Adipocyte (in vitro differentiated cells): ENCODE data around the gene RPS10.
"Not testable (repeated sequence)": the region's sequence is repeated elsewhere in the genome, so short reads cannot be mapped to it uniquely, and the experiment has no call there.

Experiments used
- DNase-seq: peaks from one replicate; pipeline ENCODE4 v3.0.0-alpha.2; 2015; ENCODE audit warnings: low read depth
- H3K27me3 ChIP-seq: replicated peaks from 2 replicates; pipeline ENCODE4 v1.7.0; 2013; ENCODE audit warnings: mild to moderate bottlenecking, low read length, moderate library complexity; ENCODE audit not compliant: control insufficient read depth, insufficient read depth
- H3K36me3 ChIP-seq: 2 replicates; pipeline ENCODE4 v1.7.0; 2013; ENCODE audit warnings: low read length, mild to moderate bottlenecking, moderate library complexity; ENCODE audit not compliant: control insufficient read depth, insufficient read depth, severe bottlenecking
- H3K4me1 ChIP-seq: 2 replicates; pipeline ENCODE4 v1.7.0; 2013; ENCODE audit warnings: mild to moderate bottlenecking, low read length, moderate library complexity; ENCODE audit not compliant: control insufficient read depth, insufficient read depth
- H3K4me3 ChIP-seq: 2 replicates; pipeline ENCODE4 v1.7.0; 2013; ENCODE audit warnings: mild to moderate bottlenecking, low read length, moderate library complexity
- H3K9ac ChIP-seq: 2 replicates; pipeline ENCODE4 v1.7.0; 2013; ENCODE audit warnings: mild to moderate bottlenecking, low read length, moderate library complexity
- H3K9me3 ChIP-seq: 2 replicates; pipeline ENCODE4 v1.7.0; 2013; ENCODE audit warnings: mild to moderate bottlenecking, low read length, moderate library complexity; ENCODE audit not compliant: control insufficient read depth

RPS10 gene

DNA sequence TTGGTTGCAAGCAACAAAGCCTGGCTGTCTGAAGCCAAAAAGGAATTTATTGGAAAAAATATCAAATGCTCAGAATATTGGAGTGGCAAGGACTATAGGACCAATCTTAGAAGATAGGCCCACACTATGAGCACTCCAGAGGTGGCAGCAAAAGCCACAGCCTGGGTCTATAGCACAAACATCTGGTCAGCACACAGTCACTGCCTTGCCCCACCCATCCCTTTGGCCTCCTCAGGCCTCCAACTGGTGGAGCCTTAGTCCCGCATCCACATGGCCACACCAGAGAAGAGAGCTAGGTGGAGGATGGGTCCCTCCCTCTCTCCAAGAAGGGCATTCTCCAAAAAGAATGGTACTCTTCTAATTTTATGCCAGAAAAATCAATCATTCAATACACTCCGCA, 47.4 kb downstream of the RPS10 start:
- Histone ChIP-seq H3K9me3 (no peaks in the 10 kb centered on the region), H3K36me3 (no peaks in the 10 kb centered on the region), H3K4me3 (no peak overlapping the region), H3K27me3 (no peaks in the 10 kb centered on the region), H3K9ac (no peak overlapping the region), H3K4me1 (peaks cover 11% of the 10 kb centered on the region)
- DNase-seq, result no peak

DNA sequence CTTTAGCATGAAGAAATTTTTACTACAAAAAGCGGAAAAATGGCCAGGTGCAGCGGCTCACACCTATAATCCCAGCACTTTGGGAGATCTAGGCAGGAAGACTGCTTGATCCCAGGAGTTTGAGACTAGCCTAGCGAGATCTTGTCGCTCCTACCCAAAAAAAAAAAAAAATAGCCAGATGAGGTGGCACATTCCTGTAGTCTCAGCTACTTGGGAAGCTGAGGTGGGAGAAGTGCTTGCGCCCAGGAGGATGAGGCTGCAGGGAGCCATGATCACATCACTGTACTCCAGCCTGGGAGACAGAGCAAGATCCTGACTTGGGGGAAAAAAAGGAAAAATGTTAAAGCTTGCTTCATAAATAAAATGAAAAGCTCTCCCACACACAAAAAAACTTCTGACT, 47.9 kb downstream of the RPS10 start:
- H3K27me3 ChIP-seq, result no peaks in the 10 kb centered on the region
- peaks cover 6% of the 10 kb centered on the region for H3K4me1 ChIP-seq
- H3K9ac ChIP-seq, result no peak overlapping the region
- H3K9me3 ChIP-seq, result no peaks in the 10 kb centered on the region
- H3K4me3 ChIP-seq, result no peak overlapping the region
- DNase-seq, result no peak
- no peaks in the 10 kb centered on the region for H3K36me3 ChIP-seq

GRCh38 chr6:34377571-34377970, 48.3 kb downstream of the RPS10 start:
- not testable (repeated sequence) for H3K4me1 ChIP-seq, DNase-seq, H3K36me3 ChIP-seq, H3K4me3 ChIP-seq, H3K27me3 ChIP-seq, H3K9ac ChIP-seq, H3K9me3 ChIP-seq

DNA sequence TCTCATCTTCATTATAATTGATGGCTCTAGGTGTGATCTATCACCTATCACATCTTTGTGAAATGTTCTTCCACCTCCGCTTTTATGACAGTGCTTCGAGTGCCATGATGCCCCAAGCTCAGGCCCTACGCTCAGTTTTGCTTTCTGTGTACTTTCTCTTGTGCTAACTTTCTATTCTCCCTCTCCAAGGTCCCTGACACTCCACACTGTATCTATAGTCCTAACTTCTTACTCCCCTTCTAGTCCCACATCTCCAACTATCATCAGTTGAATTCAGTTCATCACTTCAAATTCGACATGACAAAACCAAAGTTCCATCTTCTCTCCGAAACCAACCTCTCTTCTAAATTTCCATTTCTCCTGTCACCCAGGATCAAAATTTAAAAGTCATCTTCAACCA, 50.0 kb downstream of the RPS10 start:
- no peaks in the 10 kb centered on the region for H3K9me3 ChIP-seq
- no peaks in the 10 kb centered on the region for H3K27me3 ChIP-seq
- no peak for DNase-seq
- H3K9ac ChIP-seq, result no peak overlapping the region
- H3K4me1 ChIP-seq, result peaks cover 1% of the 10 kb centered on the region
- no peaks in the 10 kb centered on the region for H3K36me3 ChIP-seq
- H3K4me3 ChIP-seq, result no peak overlapping the region

DNA sequence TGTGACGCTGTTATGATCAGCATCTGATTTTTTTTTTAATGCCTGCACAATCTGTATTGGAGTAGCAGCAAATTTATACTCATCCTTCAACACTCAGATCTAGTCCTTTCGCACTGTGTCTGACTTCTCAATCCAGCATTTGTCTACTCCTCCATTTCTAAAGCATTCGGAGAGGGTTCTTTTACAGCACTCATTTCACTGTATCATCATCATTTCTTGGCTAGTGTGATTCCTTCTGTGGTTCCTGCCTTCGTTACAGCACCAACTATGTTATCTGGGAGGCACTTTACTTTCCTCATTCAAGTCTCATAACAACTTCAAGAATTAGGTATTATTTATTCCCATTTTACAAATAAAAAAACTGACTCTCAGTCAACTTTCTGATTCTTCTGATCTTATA, 51.4 kb downstream of the RPS10 start:
- H3K36me3 ChIP-seq, result no peaks in the 10 kb centered on the region
- no peaks in the 10 kb centered on the region for H3K27me3 ChIP-seq
- no peak overlapping the region for H3K9ac ChIP-seq
- no peak overlapping the region for H3K4me3 ChIP-seq
- H3K9me3 ChIP-seq, result no peaks in the 10 kb centered on the region
- H3K4me1 ChIP-seq, result no peaks in the 10 kb centered on the region
- no peak for DNase-seq

- Histone ChIP-seq H3K27me3 (no peaks in the 10 kb centered on the region), H3K36me3 (no peaks in the 10 kb centered on the region), H3K9me3 (no peaks in the 10 kb centered on the region), H3K4me3 (no peak overlapping the region), H3K4me1 (no peaks in the 10 kb centered on the region), H3K9ac (no peak overlapping the region)
- DNase-seq, result no peak
These were observed 51.8 kb downstream of the RPS10 start for GRCh38 chr6:34374069-34374468.

DNA sequence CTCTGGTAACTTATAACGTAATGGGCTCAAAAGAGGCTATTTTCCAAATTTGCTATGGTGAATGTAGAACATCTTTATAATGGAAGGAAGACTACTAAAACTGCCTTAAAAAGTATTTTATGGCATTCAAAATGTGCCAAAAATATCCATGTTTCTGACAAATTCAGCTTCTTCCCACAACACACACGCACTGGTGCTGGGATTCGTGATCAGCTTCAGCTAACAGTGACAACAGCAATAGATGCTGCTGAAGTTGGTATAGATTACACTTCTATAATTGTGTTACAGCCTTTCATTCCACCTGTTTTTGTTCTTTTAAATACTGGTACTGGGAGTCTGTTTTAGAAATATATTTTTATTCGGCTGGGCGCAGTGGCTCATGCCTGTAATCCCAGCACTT, 52.4 kb downstream of the RPS10 start:
- no peak overlapping the region for H3K9ac ChIP-seq
- no peaks in the 10 kb centered on the region for H3K4me1 ChIP-seq
- DNase-seq, result no peak
- H3K27me3 ChIP-seq, result no peaks in the 10 kb centered on the region
- H3K4me3 ChIP-seq, result no peak overlapping the region
- H3K36me3 ChIP-seq, result no peaks in the 10 kb centered on the region
- no peaks in the 10 kb centered on the region for H3K9me3 ChIP-seq

DNA sequence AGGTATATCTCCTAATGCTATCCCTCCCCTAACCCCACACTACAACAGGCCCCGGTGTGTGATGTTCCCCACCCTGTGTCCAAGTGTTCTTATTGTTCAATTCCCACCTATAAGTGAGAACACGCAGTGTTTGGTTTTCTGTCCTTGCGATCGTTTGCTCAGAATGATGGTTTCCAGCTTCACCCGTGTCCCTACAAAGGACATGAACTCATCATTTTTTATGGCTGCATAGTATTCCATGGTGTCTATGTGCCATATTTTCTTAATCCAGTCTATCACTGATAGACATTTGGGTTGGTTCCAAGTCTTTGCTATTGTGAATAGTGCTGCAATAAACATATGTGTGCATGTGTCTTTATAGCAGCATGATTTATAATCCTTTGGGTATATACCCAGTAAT, 54.0 kb downstream of the RPS10 start:
- not testable (repeated sequence) for H3K9ac ChIP-seq, H3K36me3 ChIP-seq, H3K4me1 ChIP-seq, H3K27me3 ChIP-seq, H3K9me3 ChIP-seq, DNase-seq, H3K4me3 ChIP-seq

DNA sequence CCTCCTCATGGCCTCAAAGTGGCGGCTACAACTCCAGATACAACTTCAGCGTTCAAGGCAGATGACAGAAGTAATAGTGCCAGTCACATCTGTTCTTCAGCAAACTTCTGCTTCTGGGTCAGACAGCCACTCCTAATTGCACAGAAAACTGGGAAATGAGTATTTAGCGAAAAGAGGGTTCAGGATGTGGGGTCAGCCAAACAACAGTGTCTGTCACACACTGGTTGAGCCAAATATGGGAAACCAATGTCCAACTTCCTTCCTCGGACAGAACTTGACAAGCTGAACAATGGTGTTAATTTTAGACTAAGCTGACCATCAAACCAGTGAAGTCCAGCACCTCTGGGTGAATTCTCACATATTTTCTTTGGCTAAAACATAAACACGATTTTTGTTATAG, 55.5 kb downstream of the RPS10 start:
- no peaks in the 10 kb centered on the region for H3K36me3 ChIP-seq
- H3K4me1 ChIP-seq, result peaks cover 3% of the 10 kb centered on the region
- no peaks in the 10 kb centered on the region for H3K27me3 ChIP-seq
- no peak overlapping the region for H3K9ac ChIP-seq
- no peak overlapping the region for H3K4me3 ChIP-seq
- DNase-seq, result no peak
- H3K9me3 ChIP-seq, result no peaks in the 10 kb centered on the region

GRCh38 chr6:34369385-34369784, 56.5 kb downstream of the RPS10 start:
- Histone ChIP-seq H3K36me3 (no peaks in the 10 kb centered on the region), H3K4me3 (no peak overlapping the region), H3K9me3 (no peaks in the 10 kb centered on the region), H3K27me3 (no peaks in the 10 kb centered on the region), H3K9ac (no peak overlapping the region), H3K4me1 (peaks cover 3% of the 10 kb centered on the region)
- no peak for DNase-seq
